ENCODE results near the gene SYTL2.

Gene SYTL2

GRCh38 chr11:85718991-85719807, 91.7 kb downstream of the SYTL2 start:
- no peak for FAIRE-seq

GRCh38 chr11:85718126-85718943, 92.6 kb downstream of the SYTL2 start:
- FAIRE-seq, result no peak

- FAIRE-seq, result no peak
These were observed 93.5 kb downstream of the SYTL2 start for GRCh38 chr11:85717429-85717828.

GRCh38 chr11:85712953-85713352, 98.0 kb downstream of the SYTL2 start:
- FAIRE-seq, result no peak

GRCh38 chr11:85710917-85711316, 100.0 kb downstream of the SYTL2 start:
- FAIRE-seq, result no peak

- no peak for FAIRE-seq
These were observed 100.8 kb downstream of the SYTL2 start for GRCh38 chr11:85709941-85710702.

GRCh38 chr11:85705800-85706199, 105.1 kb downstream of the SYTL2 start:
- FAIRE-seq, result no peak

GRCh38 chr11:85704967-85705366, 106.0 kb downstream of the SYTL2 start:
- FAIRE-seq, result no peak

GRCh38 chr11:85699957-85700741, 110.8 kb downstream of the SYTL2 start:
- FAIRE-seq, result no peak

GRCh38 chr11:85698195-85698594, 112.7 kb downstream of the SYTL2 start:
- no peak for FAIRE-seq

GRCh38 chr11:85697747-85698146, 113.2 kb downstream of the SYTL2 start:
- FAIRE-seq, result no peak

GRCh38 chr11:85695546-85695945, 115.4 kb downstream of the SYTL2 start:
- FAIRE-seq, result no peak

- FAIRE-seq, result peak; percentile 92
These were observed 116.5 kb downstream of the SYTL2 start for GRCh38 chr11:85694385-85694980.

GRCh38 chr11:85685820-85686459, 125.0 kb downstream of the SYTL2 start, which contains the start of gene CCDC89:
TSS of gene CCDC89 (minus strand) at chr11:85686195. CDS start at chr11:85686130, 65 bp downstream.
- no peak for FAIRE-seq

- no peak for FAIRE-seq
These were observed 125.7 kb downstream of the SYTL2 start for GRCh38 chr11:85685125-85685819.

GRCh38 chr11:85682330-85683305, 128.3 kb downstream of the SYTL2 start:
- no peak for FAIRE-seq

- FAIRE-seq, result no peak
These were observed 130.0 kb downstream of the SYTL2 start for GRCh38 chr11:85680897-85681296.

GRCh38 chr11:85679576-85679975, 131.4 kb downstream of the SYTL2 start:
- no peak for FAIRE-seq

- FAIRE-seq, result no peak
These were observed 137.5 kb downstream of the SYTL2 start for GRCh38 chr11:85673393-85673792.

Measured in A204.1 (cell line).